Measurements from ENCODE around the gene MARK3. TPM values are rescaled to one million over a fixed set of nuclear protein-coding genes. Genes with fewer than 3 reads are reported as not detected.

Gene MARK3
- total RNA-seq, 1 donor from 2014 or later, result 124 TPM

GRCh38 chr14:103343905-103344797 lies 41.1 kb upstream of the MARK3 start:
- Histone ChIP-seq H3K27ac (ENCODE audit: low read depth, low read length) (no peak overlapping the region), H3K79me2 (ENCODE audit: insufficient read depth, low read length) (peaks cover 13% of the 10 kb centered on the region), H3K4me1 (ENCODE audit: insufficient read depth, low read length) (no peaks in the 10 kb centered on the region), H3K36me3 (ENCODE audit: insufficient read depth, low read length) (peaks cover 58% of the 10 kb centered on the region), H3K4me2 (ENCODE audit: low read length) (no peak overlapping the region), H3K9ac (ENCODE audit: low read length) (no peak overlapping the region), H3K4me3 (ENCODE audit: insufficient read depth, low read depth, low read length) (no peak overlapping the region), H4K20me1 (ENCODE audit: insufficient read depth, low read length) (peaks cover 61% of the 10 kb centered on the region), H3K27me3 (ENCODE audit: insufficient read depth, low read length) (no peaks in the 10 kb centered on the region), H2AFZ (ENCODE audit: low read depth, low read length) (no peak overlapping the region), H3K9me3 (ENCODE audit: insufficient read depth, low read depth, low read length) (no peaks in the 10 kb centered on the region)
- TF ChIP-seq CTCF (IDR thresholded peaks at IDR 0.05; ENCODE audit: insufficient read depth, low read depth, low read length) (no peak), EZH2 (IDR thresholded peaks at IDR 0.05; ENCODE audit: insufficient read depth, low read length) (no peak)
- FAIRE-seq (no peak), DNase-seq (ENCODE audit: low read depth) (no peak)
- no peaks in the 10 kb centered on the region for H3K9me3 Mint-ChIP-seq (ENCODE audit: unreplicated experiment)
- peaks cover 10% of the 10 kb centered on the region for H3K4me1 Mint-ChIP-seq (ENCODE audit: low read depth, unreplicated experiment)
- peak overlapping the region; percentile 49 for H3K27ac Mint-ChIP-seq (ENCODE audit: unreplicated experiment)
- H3K27me3 Mint-ChIP-seq (ENCODE audit: low read depth, unreplicated experiment), result no peaks in the 10 kb centered on the region
- H3K4me3 Mint-ChIP-seq (ENCODE audit: unreplicated experiment), result no peak overlapping the region
- peaks cover 18% of the 10 kb centered on the region for H3K36me3 Mint-ChIP-seq (ENCODE audit: low read depth, unreplicated experiment)

- Mint-ChIP-seq H3K27me3 (ENCODE audit: low read depth, unreplicated experiment) (no peaks in the 10 kb centered on the region), H3K4me1 (ENCODE audit: low read depth, unreplicated experiment) (peaks cover 10% of the 10 kb centered on the region), H3K4me3 (ENCODE audit: unreplicated experiment) (no peak overlapping the region), H3K36me3 (ENCODE audit: low read depth, unreplicated experiment) (peaks cover 12% of the 10 kb centered on the region), H3K9me3 (ENCODE audit: unreplicated experiment) (no peaks in the 10 kb centered on the region), H3K27ac (ENCODE audit: unreplicated experiment) (no peak overlapping the region)
- no peak overlapping the region for H3K27ac ChIP-seq (ENCODE audit: low read depth, low read length)
- DNase-seq (ENCODE audit: low read depth), result no peak
- TF ChIP-seq EZH2 (IDR thresholded peaks at IDR 0.05; ENCODE audit: insufficient read depth, low read length), result no peak
- TF ChIP-seq CTCF (IDR thresholded peaks at IDR 0.05; ENCODE audit: insufficient read depth, low read depth, low read length), result no peak
- no peaks in the 10 kb centered on the region for H3K9me3 ChIP-seq (ENCODE audit: insufficient read depth, low read depth, low read length)
- no peak overlapping the region for H3K4me3 ChIP-seq (ENCODE audit: insufficient read depth, low read depth, low read length)
- H3K36me3 ChIP-seq (ENCODE audit: insufficient read depth, low read length), result peaks cover 38% of the 10 kb centered on the region
- H3K79me2 ChIP-seq (ENCODE audit: insufficient read depth, low read length), result peaks cover 2% of the 10 kb centered on the region
- no peaks in the 10 kb centered on the region for H3K4me1 ChIP-seq (ENCODE audit: insufficient read depth, low read length)
- no peak overlapping the region for H3K4me2 ChIP-seq (ENCODE audit: low read length)
- H3K27me3 ChIP-seq (ENCODE audit: insufficient read depth, low read length), result no peaks in the 10 kb centered on the region
- H4K20me1 ChIP-seq (ENCODE audit: insufficient read depth, low read length), result peaks cover 40% of the 10 kb centered on the region
- H3K9ac ChIP-seq (ENCODE audit: low read length), result no peak overlapping the region
- no peak for FAIRE-seq
- H2AFZ ChIP-seq (ENCODE audit: low read depth, low read length), result no peak overlapping the region
Measured at GRCh38 chr14:103346286-103346685, 38.9 kb upstream of the MARK3 start.
